GM19099 (cell line): Measurements from ENCODE around the gene SDHB.

Experiments
- POLR2A ChIP-seq: IDR thresholded peaks from 3 replicates; pipeline ENCODE4 v1.6.1; 2011; ENCODE audit warnings: low read depth; ENCODE audit not compliant: insufficient read length; ENCODE audit errors: extremely low read depth

The SDHB gene

GRCh38 chr1:16977377-16977776 lies 76.5 kb downstream of the SDHB start:
- TF ChIP-seq POLR2A = no peak

- TF ChIP-seq POLR2A = no peak
Observed at GRCh38 chr1:16976966-16977365, 76.9 kb downstream of the SDHB start.

- TF ChIP-seq POLR2A = no peak
Observed at GRCh38 chr1:16975838-16976237, 78.0 kb downstream of the SDHB start.

DNA sequence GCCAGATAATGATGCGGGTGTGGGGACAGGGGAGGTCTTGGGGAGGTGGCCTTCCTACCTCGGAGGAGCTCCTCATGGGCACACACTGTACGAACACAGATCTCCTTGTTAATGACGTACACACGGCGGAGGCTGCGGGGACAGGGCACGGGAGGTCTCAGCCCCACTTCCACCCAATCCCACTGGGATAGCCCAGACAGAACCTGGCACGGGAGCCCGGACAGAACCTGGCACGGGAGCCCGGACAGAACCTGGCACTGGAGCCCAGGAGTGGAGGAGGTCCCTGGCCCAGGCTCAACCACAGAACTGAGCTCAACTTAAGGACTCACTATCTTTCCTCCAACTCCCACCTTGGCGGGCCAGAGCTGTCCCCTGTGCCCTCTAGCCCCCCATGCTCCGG lies 78.6 kb downstream of the SDHB start:
- no peak for TF ChIP-seq POLR2A

GRCh38 chr1:16973215-16973614 lies 80.6 kb downstream of the SDHB start:
- TF ChIP-seq POLR2A = no peak

DNA sequence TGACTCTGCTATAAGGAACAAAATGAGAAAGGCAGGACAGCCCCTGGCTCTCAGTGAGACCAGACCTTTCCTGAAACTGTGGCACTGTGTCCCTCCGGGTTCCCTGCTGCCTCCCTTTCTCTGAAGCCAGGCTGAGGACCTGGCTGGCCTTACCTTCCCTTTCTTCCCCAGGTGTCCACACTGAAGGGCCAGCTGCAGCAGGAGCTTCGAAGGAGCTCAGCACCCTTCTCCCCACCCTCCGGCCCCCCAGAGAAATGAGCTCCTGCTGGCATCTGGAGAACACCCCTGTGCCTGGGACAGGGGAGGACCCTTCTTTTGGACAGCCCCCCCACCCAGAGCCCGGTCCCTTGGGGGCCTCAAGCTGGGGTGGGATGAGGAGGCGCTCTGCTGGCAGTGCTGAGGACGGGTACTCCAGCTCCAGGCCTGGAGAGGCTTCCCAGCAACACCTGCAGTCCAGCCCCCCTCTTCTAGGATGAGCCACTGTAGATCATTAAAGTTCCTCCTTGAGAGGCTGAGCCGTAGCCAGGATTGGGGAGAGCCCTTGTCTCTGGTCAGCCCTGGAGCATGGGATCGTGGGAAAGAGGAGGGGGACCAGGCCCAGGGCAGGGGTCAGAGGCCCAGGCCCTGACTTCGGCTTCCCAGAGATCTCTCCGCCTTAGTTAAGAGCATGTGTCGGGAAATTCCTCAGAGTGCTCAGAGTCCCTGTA lies 81.5 kb downstream of the SDHB start:
- no peak for TF ChIP-seq POLR2A

DNA sequence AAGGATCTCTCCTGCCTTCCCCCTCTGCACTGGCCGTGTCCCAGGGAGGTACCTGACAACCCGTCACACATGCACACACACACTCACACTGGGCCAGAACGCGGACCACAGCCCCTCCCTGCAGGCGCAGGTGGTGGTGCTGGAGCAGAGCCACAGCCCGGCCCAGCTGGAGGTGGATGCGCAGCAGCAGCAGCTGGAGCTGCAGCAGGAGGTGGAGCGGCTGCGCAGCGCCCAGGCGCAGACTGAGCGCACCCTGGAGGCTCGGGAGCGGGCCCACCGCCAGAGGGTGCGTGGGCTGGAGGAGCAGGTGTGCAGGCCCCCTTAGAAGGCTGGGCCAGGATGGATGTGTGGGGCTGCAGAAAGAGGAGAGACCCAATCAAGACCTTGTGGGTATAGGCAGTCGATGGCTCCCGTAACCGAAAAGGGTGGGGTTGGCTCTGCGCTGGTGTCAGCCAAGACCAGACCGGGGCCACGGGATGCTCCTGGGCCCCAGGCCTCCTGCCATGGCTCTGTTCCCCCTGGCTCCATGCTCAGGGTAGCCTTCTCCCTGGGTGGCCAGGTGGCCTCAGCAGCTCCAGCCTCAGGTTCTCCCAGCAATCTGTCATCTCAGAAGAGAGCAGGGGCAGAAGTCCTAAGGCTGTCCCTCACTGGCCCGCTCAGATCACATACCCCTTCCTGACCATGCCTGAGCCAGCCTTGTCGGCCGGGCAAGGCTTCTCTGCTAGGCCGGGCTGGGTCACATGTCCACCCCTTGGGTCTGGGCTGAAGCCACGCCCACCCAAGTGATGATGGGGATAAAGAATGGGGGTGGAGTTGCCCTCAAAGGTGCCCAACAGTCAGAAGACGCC lies 82.3 kb downstream of the SDHB start:
- TF ChIP-seq POLR2A = no peak

- TF ChIP-seq POLR2A = no peak
Observed at GRCh38 chr1:16970132-16970910, 83.5 kb downstream of the SDHB start.

- TF ChIP-seq POLR2A = no peak
Observed at GRCh38 chr1:16969651-16970050, 84.2 kb downstream of the SDHB start.

DNA sequence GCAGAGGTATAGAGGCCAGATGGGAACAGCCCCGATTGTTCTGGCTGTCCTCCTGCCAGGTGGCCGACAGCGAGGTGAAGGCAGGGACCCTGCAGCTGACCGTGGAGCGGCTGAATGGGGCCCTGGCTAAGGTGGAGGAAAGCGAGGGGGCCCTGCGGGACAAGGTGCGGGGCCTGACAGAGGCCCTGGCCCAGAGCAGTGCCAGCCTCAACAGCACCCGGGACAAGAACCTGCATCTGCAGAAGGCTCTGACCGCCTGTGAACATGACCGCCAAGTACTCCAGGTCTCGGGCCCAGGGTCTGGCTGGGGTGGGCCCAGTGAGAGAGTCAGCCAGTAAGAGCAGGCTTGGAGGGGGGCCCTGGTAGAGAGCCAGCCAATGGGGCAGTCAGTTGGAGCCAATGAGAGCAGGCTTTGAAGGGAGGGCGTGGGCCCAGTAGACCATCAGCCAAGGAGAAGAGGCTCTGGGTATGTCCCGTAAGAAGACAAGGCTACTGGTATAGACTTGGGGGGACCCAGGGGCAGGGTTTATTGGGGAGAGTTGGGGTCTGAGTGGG lies 84.7 kb downstream of the SDHB start:
- no peak for TF ChIP-seq POLR2A
